IMR-90 (cell line): ENCODE data around the gene GARNL3.

Experiments
- CTCF ChIP-seq: conservative IDR thresholded peaks from 2 replicates; pipeline ENCODE4 v1.5.1; 2012; ENCODE audit warnings: mild to moderate bottlenecking, low read depth, low read length, improper control_type of control experiment
- MAFK ChIP-seq: IDR thresholded peaks from 2 replicates; pipeline ENCODE4 v1.6.1; 2012; ENCODE audit warnings: low read depth, low read length, improper control_type of control experiment
- POLR2A ChIP-seq: IDR thresholded peaks from 2 replicates; pipeline ENCODE4 v1.6.1; 2012; ENCODE audit warnings: mild to moderate bottlenecking, low read depth, low read length
- RCOR1 ChIP-seq: IDR thresholded peaks from 2 replicates; pipeline ENCODE4 v1.6.1; 2012; ENCODE audit warnings: mild to moderate bottlenecking, low read length, improper control_type of control experiment; ENCODE audit not compliant: insufficient replicate concordance
- SMC3 ChIP-seq: fragments of 150-350 bp; IDR thresholded peaks from 2 replicates; pipeline ENCODE4 v1.6.1; 2016; ENCODE audit warnings: low read depth, mild to moderate bottlenecking, antibody characterized with exemption, low read length, moderate library complexity
- TF ChIP-seq, protein P1 (sequence below): fragments of 150-350 bp; IDR thresholded peaks from 2 replicates; pipeline ENCODE4 v1.6.1; 2017; ENCODE audit warnings: mild to moderate bottlenecking, antibody characterized with exemption, low read length, low read depth

GRCh38 chr9:127290561-127291065 lies 26.0 kb downstream of the GARNL3 start:
- TF ChIP-seq CTCF, result no peak
- TF ChIP-seq MAFK, result no peak
- no peak for TF ChIP-seq RCOR1
- TF ChIP-seq, protein P1, sequence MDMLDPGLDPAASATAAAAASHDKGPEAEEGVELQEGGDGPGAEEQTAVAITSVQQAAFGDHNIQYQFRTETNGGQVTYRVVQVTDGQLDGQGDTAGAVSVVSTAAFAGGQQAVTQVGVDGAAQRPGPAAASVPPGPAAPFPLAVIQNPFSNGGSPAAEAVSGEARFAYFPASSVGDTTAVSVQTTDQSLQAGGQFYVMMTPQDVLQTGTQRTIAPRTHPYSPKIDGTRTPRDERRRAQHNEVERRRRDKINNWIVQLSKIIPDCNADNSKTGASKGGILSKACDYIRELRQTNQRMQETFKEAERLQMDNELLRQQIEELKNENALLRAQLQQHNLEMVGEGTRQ, result no peak
- TF ChIP-seq POLR2A, result no peak
- TF ChIP-seq SMC3, result no peak
